GM18858 (cell line): ENCODE measurements around the gene BOD1L2.

Source experiments
- ATAC-seq: cut with Tn5 transposase; IDR thresholded peaks from one replicate; pipeline ENCODE4 v1.9.1; 2021; ENCODE audit not compliant: unreplicated experiment

BOD1L2 gene

DNA sequence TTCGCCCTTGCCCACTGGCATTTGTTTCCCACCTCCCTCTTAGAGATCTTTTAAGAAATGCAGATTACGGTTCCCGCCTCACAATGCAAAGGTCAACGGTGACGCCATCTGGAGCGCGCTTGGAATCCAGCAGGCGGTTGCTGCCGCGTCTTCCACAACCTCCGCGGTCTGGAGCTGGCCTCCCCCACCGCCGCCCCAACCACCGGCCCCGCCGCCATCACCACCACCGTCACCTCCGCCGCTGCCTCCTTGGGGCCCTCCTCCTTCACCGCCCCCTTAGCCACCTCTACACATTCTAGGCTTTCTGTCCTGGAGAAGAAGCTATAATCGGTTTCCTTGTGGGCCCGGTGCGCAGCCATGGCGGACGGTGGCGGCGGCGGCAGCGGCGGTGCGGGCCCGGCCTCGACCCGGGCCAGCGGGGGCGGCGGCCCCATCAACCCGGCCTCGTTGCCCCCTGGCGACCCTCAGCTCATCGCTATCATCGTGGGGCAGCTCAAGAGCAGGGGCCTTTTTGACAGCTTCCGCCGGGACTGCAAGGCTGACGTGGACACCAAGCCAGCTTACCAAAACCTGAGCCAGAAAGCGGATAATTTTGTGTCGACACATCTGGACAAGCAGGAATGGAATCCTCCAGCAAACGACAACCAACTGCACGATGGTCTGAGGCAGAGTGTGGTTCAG is at the start of gene BOD1L2:
Gene BOD1L2 (plus strand): TSS at position 132 of the 681 bp plus-strand sequence. CDS start 226 bp downstream, at position 358.
- no peak for ATAC-seq

GRCh38 chr18:57107140-57107832 is 39.6 kb upstream of the BOD1L2 start:
- ATAC-seq: no peak

DNA sequence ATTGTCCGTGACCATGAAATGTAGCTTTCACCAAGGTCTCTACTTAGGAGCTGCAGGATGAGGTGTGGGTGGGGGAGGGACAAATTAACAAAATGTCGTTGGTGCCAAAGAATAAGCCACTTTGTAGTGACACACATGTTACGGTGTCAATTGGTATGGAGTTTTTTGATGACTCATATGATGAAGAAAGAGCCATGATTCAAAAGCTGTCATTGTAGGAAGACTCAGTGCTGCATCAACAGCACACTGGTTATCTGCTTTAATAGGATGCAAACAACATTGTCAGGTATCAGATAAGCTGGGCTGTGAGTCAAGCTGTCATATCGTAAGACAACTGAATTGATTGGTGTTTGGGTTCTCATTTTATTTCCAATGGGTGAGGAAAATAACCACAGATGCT is 36.6 kb upstream of the BOD1L2 start:
- no peak for ATAC-seq

DNA sequence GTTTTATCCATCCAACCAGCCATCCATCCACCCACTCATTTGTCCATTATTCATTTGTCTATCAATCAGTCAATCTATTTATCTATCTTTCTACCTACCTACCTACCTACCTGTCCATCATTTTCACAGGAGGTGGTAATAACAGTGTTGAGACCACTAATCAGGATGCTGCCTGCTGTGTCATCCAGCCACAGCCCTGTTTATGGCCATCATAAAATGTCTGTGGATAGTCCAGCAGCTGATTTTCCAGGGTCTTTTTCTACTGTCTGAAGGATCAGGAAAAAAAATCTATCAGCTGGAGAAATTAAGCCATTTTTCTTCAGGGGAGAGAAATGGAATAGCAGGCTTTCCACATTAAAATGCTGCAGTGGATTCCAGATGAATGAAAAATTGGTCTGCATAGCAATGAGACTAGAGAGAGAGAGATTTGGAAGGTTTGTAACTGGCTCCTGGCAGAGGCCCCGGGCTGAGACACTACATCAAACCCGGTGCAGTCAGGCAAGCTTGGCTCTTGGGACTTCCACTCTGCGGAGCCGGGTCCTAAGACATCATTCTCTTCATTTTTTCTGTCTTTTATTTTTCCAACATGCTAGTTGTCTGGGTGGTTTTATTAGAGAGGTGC is 33.0 kb upstream of the BOD1L2 start:
- no peak for ATAC-seq

GRCh38 chr18:57116598-57117132 is 30.2 kb upstream of the BOD1L2 start:
- no peak for ATAC-seq

DNA sequence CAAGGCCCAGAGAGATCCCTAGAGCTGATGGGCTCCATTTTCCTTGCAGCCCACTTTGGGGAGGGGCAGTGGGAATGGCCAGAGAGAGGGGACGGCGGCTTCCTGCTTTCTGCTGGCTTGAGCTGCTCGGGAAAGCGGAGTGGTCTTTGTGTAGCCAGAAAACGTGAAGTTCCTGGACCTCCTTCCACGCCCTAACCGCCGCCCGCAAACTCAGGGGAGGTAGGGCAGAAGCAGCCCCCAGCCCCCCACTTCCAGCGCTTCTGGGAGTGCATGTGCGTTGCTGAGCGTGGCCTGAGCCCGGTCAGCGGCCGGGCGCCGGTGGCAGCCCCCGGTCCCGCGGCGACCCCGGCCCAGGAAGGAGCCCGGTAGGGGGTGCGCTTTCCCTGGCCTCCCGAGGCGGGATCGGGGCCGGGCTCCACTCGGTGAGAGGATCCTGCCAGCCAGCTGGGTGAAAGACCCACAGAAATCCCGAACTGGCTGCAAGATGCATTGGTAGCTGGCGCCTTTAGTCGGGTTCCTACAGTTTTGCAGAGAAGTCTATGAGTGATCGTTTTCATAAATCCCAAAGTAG is 25.3 kb upstream of the BOD1L2 start:
- no peak for ATAC-seq

GRCh38 chr18:57122936-57123510 is 23.9 kb upstream of the BOD1L2 start:
- ATAC-seq: no peak

DNA sequence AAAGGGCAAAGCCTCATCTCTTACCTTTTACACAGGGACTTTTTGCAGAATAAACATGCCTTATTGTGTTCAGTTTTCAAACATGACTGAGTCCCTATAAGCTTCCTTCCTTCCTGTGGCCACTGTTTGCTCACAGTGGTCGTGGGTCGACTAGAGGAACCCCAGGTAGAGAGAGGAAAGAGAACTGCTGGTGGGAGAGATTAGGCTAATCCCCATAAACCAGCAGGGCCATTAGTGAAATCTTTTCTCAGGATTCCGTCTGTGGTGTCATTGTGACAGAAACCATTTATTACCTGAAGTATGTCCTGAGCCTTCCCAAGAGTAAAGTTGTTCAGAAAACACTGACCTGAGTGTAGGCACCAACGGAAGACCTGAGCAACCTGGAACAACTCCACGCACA is 21.3 kb upstream of the BOD1L2 start:
- ATAC-seq: no peak

DNA sequence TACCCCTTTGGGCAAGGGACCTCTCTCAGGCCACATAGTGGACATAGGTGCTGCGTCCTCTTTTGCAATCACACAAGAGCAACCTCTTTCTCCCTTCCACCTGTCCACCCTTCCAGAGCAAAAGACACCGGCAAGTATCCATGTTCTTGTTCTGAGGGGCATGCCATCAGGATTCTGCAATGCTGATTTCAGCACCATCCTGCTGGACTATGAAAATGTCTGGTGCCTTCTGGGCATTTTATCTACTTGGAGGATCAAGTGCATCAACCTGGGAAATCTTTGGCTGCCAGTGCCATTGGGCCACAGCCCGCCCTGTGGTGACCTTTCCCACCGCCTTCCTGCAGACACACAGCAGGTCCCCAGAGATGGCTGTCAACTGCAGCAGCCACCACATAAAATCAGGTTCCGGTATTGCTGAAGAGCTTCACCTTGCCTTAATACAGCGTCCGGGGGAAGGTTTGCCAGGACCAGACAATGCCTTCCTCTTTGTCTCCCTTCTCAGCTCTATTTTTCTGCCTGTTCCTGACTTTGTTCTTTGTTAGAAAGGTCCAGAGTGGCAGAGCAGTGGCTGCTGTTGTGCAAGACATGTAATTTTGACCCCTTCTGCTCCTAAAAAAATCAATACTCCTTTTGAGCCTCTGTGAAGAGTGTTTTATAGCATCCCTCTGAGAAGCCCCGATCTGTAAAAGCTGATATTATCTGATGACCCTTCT is 18.5 kb upstream of the BOD1L2 start:
- ATAC-seq: no peak

DNA sequence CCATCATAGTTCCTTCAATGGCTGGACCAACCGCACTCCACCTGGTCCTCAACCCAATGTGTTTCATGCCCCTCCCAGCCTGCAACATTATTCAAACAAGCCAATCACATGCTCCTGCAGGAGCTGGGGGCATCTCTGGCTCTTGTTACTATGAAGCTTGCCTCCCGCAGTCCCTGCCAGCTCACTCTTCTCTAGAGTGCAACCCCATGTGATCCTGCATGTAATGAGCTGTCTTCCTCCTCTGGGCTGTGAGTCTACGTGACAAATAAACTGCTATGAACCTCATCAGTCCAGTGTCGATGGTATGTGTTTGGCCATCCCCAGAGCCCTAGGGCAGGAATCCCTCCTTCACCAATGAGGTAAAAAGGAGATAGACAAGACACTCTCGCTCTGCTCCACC is 15.8 kb upstream of the BOD1L2 start:
- no peak for ATAC-seq

GRCh38 chr18:57131782-57132181 is 15.1 kb upstream of the BOD1L2 start:
- ATAC-seq: no peak

DNA sequence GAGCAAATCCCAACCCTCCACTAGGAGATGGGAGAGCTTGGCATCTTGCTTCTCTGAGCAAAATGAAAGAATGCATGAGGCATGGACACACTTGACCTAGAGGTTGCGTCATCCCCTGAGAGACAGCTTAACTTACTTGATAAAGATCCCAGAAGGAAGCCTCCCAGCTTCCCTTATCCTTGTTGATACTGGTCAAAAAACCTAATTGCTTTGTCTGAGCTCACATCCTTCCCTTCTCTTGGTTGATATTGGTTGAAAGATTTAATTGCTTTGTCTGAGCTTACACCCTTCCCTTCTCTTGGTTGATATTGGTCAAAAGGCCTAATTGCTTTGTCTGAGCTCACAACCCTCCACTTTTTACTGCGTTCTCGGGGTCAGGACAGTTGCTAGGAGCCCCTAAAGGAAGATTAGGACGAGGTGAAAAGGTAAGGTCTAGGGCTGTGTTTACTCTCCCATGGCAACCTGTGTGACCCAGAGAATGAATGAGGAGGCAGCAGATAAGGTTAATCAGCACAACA is 12.2 kb upstream of the BOD1L2 start:
- no peak for ATAC-seq

GRCh38 chr18:57135699-57136098 is 11.2 kb upstream of the BOD1L2 start:
- no peak for ATAC-seq

- no peak for ATAC-seq
Observed at GRCh38 chr18:57137847-57138246, 9.0 kb upstream of the BOD1L2 start.

DNA sequence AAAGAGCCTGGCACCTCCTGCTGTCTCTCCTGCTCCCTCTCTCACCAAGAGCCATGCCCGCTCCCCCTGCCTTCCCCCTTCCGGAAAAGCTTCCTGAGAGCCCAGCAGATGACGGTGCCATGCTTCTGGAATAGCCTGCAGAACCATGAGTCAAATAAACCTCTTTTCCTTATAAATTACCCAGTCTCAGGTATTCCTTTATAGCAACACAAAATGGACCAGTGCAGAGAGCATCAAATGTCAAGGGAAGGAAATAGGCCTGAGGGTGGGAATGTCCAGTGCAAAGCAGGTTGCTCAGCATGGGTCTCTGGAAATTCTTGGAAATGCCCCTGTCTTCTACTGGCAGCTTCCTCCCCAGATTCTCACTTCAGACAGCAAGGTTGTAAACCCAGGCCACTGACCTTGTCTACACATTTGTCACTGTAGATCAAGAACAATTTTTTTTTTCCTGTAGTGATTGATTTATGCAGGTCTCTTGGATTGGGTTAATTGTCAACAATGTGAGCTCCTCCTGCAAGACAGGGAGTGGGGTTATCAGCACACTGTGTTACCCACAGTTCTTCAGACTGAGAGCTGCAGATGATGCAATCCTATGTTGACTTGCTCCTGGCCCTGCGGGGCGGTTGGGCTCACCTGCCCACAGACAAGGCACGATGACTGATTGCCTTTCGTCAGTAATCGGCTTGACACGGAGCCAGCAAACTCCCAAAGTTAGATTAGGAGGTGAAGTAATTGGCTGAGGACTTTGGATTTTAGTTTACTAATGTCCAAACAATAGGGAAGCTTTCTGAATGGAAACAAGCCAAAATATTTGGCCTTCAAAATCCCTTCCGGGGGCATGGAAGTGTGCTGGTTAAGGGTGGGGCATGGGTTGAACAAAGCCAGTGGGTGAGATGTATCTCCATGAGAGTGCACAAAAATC is 5.4 kb upstream of the BOD1L2 start:
- ATAC-seq: no peak

DNA sequence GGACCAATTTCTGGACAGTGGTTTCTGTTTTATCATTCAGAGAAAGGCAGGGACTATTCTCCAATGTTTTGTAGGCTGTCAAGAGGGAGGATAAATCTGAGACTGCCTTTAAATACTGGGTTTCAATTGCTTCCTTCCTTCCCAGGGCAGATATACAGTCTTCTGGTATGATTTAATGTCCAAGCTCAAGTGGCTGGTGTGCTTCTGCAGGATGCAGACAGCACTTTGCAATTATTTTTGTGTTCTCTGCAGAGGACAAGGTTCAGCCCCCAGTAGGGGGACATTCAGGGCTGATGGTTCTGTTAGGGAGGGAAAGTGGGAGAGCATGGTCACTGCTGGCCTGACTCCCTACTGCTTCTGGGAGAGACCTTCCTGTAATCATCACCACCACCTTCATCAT is 4.6 kb upstream of the BOD1L2 start:
- no peak for ATAC-seq

- no peak for ATAC-seq
Observed at GRCh38 chr18:57143265-57143664, 3.6 kb upstream of the BOD1L2 start.

- no peak for ATAC-seq
Observed at GRCh38 chr18:57148263-57148662, 1.4 kb downstream of the BOD1L2 start.

- no peak for ATAC-seq
Observed at GRCh38 chr18:57149051-57149450, 2.2 kb downstream of the BOD1L2 start.
